ENCODE results near the gene CDK1. TPM values are rescaled to one million over a fixed set of nuclear protein-coding genes. Genes with fewer than 3 reads are reported as not detected.

Gene CDK1
- total and polyA plus RNA-seq, 8 donors = 0.19 to 1.7 (median 0.67) TPM

- Histone ChIP-seq H3K36me3 (no peaks in the 10 kb centered on the region), H3K27ac (no peak overlapping the region), H3K4me3 (no peak overlapping the region), H3K4me1 (no peaks in the 10 kb centered on the region), H3K9me3 (no peaks in the 10 kb centered on the region), H3K27me3 (no peaks in the 10 kb centered on the region)
- no peak for DNase-seq
- intact Hi-C loops (cut with DNase I) = no loop called here
- ATAC-seq = no peak
- TF ChIP-seq, protein P1, sequence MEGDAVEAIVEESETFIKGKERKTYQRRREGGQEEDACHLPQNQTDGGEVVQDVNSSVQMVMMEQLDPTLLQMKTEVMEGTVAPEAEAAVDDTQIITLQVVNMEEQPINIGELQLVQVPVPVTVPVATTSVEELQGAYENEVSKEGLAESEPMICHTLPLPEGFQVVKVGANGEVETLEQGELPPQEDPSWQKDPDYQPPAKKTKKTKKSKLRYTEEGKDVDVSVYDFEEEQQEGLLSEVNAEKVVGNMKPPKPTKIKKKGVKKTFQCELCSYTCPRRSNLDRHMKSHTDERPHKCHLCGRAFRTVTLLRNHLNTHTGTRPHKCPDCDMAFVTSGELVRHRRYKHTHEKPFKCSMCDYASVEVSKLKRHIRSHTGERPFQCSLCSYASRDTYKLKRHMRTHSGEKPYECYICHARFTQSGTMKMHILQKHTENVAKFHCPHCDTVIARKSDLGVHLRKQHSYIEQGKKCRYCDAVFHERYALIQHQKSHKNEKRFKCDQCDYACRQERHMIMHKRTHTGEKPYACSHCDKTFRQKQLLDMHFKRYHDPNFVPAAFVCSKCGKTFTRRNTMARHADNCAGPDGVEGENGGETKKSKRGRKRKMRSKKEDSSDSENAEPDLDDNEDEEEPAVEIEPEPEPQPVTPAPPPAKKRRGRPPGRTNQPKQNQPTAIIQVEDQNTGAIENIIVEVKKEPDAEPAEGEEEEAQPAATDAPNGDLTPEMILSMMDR (IDR thresholded peaks at IDR 0.05) = no peak
- WGBS, 2 donors = 81% methylated on average over 4 of the region's 4 CpGs
- no peak for FAIRE-seq
Observed at GRCh38 chr10:60806921-60807320, 28.6 kb downstream of the CDK1 start.

DNA sequence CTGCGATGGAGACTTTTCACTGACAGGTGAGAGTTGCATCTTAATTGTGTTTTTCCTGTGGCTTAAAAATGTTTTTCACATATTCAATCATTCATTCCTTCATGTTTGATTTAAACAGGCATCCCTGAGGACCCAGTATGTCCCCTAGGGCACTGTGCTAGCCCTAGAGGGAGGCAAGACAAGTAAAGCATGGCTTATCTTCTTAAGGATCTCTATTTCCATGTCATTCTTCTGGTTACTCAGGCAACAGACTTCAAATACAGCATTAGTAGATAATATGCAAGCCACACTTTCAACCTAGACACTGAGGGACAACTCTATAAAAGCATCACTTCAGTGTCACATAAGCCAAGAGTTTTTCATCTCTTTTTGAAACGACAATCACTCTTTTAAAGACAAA is 29.2 kb downstream of the CDK1 start:
- H3K27me3 ChIP-seq = no peaks in the 10 kb centered on the region
- no peaks in the 10 kb centered on the region for H3K36me3 ChIP-seq
- ATAC-seq (no peak), DNase-seq (no peak), FAIRE-seq (no peak)
- intact Hi-C loops (cut with DNase I) = no loop called here
- WGBS, 2 donors = 84 to 87% methylated on average over 2 of the region's 2 CpGs
- no peaks in the 10 kb centered on the region for H3K4me1 ChIP-seq
- H3K27ac ChIP-seq = no peak overlapping the region
- no peaks in the 10 kb centered on the region for H3K9me3 ChIP-seq
- H3K4me3 ChIP-seq = no peak overlapping the region
- TF ChIP-seq, protein P1 (IDR thresholded peaks at IDR 0.05) = no peak

DNA sequence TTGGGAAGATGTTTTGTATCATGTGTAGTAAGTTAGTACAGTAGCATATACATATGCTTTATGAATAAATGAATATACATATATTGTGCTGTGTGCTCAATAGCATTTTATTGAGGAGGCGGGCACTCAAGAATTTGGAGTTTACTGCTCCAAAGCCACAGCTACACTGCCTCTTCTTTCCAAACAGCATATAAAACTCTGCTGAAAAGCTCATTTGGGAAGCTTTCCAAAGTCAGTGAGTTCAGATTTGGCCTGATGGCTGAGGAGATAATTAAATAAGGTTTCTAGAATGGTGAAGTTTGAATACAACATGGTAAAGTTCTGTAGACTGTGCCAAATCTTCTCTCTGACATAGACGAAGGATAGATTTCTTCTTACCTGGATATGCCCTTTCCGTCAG is 29.8 kb downstream of the CDK1 start:
- DNase-seq = no peak
- H3K27me3 ChIP-seq = no peaks in the 10 kb centered on the region
- no peaks in the 10 kb centered on the region for H3K4me1 ChIP-seq
- no peaks in the 10 kb centered on the region for H3K36me3 ChIP-seq
- no peak overlapping the region for H3K4me3 ChIP-seq
- WGBS, 2 donors = 75 to 93% methylated on average over 3 of the region's 3 CpGs
- H3K27ac ChIP-seq = no peak overlapping the region
- TF ChIP-seq, protein P1 (IDR thresholded peaks at IDR 0.05) = no peak
- H3K9me3 ChIP-seq = no peaks in the 10 kb centered on the region
- ATAC-seq = no peak
- FAIRE-seq = no peak
- intact Hi-C loops (cut with DNase I) = no loop called here

DNA sequence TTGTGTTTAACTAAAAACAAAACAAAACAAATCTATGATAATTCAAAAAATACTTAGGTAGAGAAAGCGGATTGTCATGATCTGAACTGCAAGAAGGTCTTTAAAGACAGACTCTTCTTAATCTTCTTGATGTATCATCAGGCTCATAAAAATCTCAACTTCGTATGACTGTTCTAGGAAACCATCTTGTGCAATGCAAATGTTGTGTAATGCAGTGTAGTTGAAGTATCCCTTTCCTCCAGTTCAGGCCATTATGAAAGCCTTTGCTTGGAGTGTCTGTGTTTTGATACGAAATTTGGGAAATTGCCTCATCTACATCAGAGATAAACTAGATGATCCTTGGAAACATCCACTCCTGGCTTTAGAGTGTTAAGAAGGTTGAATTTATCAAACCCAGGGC is 30.9 kb downstream of the CDK1 start:
- Histone ChIP-seq H3K27me3 (no peaks in the 10 kb centered on the region), H3K4me1 (no peaks in the 10 kb centered on the region), H3K36me3 (no peaks in the 10 kb centered on the region), H3K9me3 (no peaks in the 10 kb centered on the region), H3K27ac (no peak overlapping the region), H3K4me3 (no peak overlapping the region)
- TF ChIP-seq, protein P1 (IDR thresholded peaks at IDR 0.05) = no peak
- no peak for DNase-seq
- no peak for FAIRE-seq
- 87 to 89% methylated on average over 3 of the region's 3 CpGs for WGBS, 2 donors
- intact Hi-C loops (cut with DNase I) = no loop called here
- ATAC-seq = peak in 1 of 4 donors; percentile 65

DNA sequence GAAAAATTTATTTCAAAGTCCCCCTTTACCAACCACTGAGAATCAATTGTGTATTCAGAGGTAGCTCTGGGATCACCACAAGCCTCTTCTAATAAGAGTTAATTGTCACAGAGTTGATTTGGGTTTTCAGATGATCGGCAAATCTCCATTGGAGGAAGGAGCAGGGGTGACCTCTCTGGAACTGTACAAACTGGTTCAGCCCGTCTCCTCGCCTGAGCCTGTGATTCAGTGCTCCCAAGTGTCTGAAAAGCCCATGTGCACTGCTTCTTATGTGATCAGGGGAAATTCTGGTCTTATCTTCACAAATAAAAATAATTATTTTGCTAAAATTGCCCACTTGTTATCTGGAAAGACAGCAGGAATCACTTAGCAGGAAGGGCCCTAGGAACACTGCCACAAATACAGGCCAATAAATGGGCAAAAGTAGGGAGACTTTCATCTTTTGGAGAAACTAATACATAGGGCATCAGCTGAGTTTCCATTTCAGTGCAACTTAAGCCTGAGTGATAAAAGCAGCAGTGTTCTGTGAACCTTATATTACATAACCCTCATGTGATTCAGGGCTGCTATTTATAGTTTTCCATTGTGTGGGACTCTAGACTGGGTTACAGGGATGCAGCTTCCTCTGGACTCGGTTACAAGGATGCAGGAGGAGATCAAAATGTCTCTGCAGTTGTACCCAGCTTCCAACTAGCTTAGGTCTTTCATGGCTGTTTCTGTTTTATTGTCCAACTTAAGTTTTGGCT is 32.3 kb downstream of the CDK1 start:
- TF ChIP-seq, protein P1 (IDR thresholded peaks at IDR 0.05) = no peak
- DNase-seq (no peak), FAIRE-seq (no peak), ATAC-seq (peak in 3 of 4 donors; percentile 48 to 79 (median 76))
- H3K4me3 ChIP-seq = no peak overlapping the region
- 48 to 71% methylated on average over 4 of the region's 4 CpGs for WGBS, 2 donors
- H3K27ac ChIP-seq = no peak overlapping the region
- intact Hi-C loops (cut with DNase I) = loop anchor here in 2 of 3 donors (10.0 kb wide), 1 partner anchor 474 kb away; no protein-coding TSS in a partner anchor
- no peaks in the 10 kb centered on the region for H3K4me1 ChIP-seq
- no peaks in the 10 kb centered on the region for H3K36me3 ChIP-seq
- H3K27me3 ChIP-seq = no peaks in the 10 kb centered on the region
- no peaks in the 10 kb centered on the region for H3K9me3 ChIP-seq

All from pancreas (tissue), 10 donors.